HG03066 (cell line): ENCODE measurements around the gene RAB7A.

ENCODE experiments used
- ATAC-seq: cut with Tn5 transposase; IDR thresholded peaks from one replicate; pipeline ENCODE4 v1.9.1; 2021; ENCODE audit warnings: low read depth; ENCODE audit not compliant: unreplicated experiment

Gene RAB7A

DNA sequence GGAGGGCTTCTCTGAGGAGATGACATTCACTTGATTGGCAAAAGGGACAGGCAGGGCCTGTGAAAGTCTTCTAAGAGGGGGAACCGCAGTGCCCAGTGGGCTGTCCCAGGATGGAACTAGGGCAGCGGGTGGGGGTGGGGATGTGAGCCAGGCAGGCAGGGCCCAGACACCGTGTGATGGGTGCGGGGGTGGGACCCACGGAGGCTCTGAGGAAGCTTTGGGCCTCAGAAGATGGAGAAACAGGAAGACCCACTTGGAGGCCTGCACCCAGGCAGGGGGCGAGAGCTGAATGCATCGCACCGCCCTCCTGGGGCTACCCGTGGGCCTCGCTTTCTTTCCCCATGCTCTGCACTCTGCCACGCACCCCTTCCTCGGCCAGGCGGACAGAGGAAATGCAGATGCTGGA, 120.5 kb downstream of the RAB7A start:
- no peak for ATAC-seq

GRCh38 chr3:128847666-128848370, 121.8 kb downstream of the RAB7A start:
- no peak for ATAC-seq

DNA sequence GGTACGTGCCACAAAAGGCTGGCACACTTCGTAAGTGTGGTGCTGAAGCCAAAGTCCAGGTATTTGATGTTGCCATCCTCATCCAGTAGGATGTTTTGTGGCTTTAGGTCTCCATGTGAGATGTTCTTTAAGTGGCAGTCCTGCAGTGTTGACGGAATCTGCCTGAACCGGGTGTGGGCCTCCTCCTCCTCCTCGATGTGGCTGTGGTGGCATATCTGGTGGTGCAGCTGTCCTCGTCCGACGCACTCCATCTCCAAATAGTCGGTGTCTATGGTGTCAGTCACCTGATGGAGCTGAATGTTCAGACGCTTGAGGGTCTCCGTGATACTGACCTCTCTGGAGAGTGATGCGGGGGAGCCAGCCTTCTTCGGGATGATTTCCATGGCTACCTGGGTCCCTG, 123.0 kb downstream of the RAB7A start:
- ATAC-seq, result no peak

DNA sequence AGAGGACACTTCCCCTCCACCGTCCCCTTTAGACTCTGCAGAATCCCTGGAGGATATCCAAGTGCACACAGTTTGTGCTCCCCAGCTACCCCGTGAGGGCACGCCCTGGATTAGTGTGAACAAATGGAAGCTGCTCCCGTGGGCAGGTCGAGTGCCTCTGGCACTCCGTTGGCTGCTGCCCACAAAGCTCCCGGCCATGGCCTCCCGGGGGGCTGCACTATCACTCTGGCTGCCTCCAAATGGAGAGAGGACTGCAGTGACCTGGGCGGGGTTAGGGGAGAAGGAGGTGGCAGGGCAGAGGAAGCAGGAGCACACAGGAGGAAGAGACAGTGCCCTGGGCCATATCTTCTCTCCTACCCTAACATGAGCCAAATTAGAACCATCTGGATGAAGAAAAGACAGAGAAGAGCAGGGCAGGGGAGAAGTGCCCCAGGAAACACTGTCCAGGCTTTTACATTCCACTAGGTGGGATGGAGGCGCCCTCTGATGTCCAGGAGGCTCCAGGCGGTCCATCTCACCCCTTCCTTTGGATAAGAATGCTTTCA, 124.0 kb downstream of the RAB7A start:
- no peak for ATAC-seq

- no peak for ATAC-seq
These were observed 124.6 kb downstream of the RAB7A start for GRCh38 chr3:128850544-128850943.

GRCh38 chr3:128851601-128852000, 125.6 kb downstream of the RAB7A start:
- ATAC-seq, result no peak

- no peak for ATAC-seq
These were observed 127.8 kb downstream of the RAB7A start for GRCh38 chr3:128853826-128854225.

GRCh38 chr3:128854475-128854874, 128.5 kb downstream of the RAB7A start:
- no peak for ATAC-seq

- ATAC-seq, result no peak
These were observed 129.6 kb downstream of the RAB7A start for GRCh38 chr3:128855569-128855968.

- ATAC-seq, result no peak
These were observed 132.2 kb downstream of the RAB7A start for GRCh38 chr3:128858167-128858566.

DNA sequence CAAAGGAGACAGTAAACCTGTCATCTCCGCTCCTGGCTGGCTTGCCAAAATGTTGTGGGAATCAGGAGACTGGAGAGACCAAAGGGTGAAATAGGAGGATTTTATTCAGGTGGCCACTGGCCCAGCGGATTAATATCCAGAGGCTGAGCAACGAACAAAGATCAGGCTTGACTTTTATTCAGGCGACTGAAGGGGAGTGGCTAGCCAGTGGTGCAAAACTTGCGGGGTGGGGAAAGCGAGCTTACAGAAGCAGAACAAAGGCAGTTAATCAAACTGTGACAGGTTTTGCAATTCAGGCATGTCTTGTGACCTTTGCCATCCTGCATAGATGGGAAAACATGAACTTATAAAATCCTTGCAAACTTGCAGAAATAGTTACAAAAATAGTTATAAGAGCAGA, 133.6 kb downstream of the RAB7A start:
- ATAC-seq, result no peak

GRCh38 chr3:128861491-128861890, 135.5 kb downstream of the RAB7A start:
- no peak for ATAC-seq

GRCh38 chr3:128863560-128863959, 137.6 kb downstream of the RAB7A start:
- ATAC-seq, result no peak
